Panc1 (cell line): Measurements from ENCODE around the gene RMC1. TPM values are rescaled to one million over a fixed set of nuclear protein-coding genes. Genes with fewer than 3 reads are reported as not detected.

Source experiments
- ATAC-seq: fragments of 200-7000 bp; cut with Tn5 transposase; 2 replicates; pipeline ENCODE4 v1.9.1; 2020; ENCODE audit warnings: mild to moderate bottlenecking, moderate library complexity
- BruUV-seq: library from RNA; stranded (reverse); fragments of 400-500 nt; replicated peaks from 2 replicates; lab custom pipeline; 2021; lab: Mats Ljungman, UMichigan
- CTCF ChIA-PET: fragments of 300-600 bp; sonication (Branson Sonifier 250); formaldehyde crosslinking; loops from one replicate; lab custom pipeline; 2022; ENCODE audit warnings: antibody characterized with exemption; lab: Charles Lee
- POLR2A ChIA-PET: fragments of 300-600 bp; sonication (Branson Sonifier 250); formaldehyde crosslinking; loops from one replicate; lab custom pipeline; 2022; ENCODE audit warnings: antibody characterized with exemption; lab: Charles Lee
- DNase-seq: peaks from one replicate; pipeline ENCODE4 v3.0.0-alpha.2; 2010; ENCODE audit warnings: low read depth, low spot score
- H3K27ac ChIP-seq: 2 replicates; pipeline ENCODE4 v1.5.1; 2011; ENCODE audit warnings: mild to moderate bottlenecking, low read length, inconsistent platforms
- H3K27me3 ChIP-seq: fragments of 200-500 bp; sonication (Bioruptor generic); 2 replicates; pipeline ENCODE4 v1.6.0; 2014; ENCODE audit warnings: low read length, inconsistent platforms; ENCODE audit not compliant: control insufficient read depth, insufficient read depth
- H3K36me3 ChIP-seq: fragments of 200-500 bp; sonication (Bioruptor generic); 2 replicates; pipeline ENCODE4 v1.5.1; 2014; ENCODE audit warnings: inconsistent platforms, mild to moderate bottlenecking, low read length, moderate library complexity; ENCODE audit not compliant: control insufficient read depth, insufficient read depth
- H3K4me1 ChIP-seq: 2 replicates; pipeline ENCODE4 v1.5.1; 2011; ENCODE audit warnings: inconsistent platforms, mild to moderate bottlenecking, low read length, moderate library complexity; ENCODE audit not compliant: control insufficient read depth, insufficient read depth
- H3K4me3 ChIP-seq, 2 experiments: 2 replicates each; pipeline ENCODE4 v1.5.1; 2011 to 2012; ENCODE audit warnings: low read depth in 2 of 2, low read length in 2 of 2, mild to moderate bottlenecking in 2 of 2, inconsistent platforms in 1 of 2, moderate library complexity in 1 of 2
- H3K9me3 ChIP-seq: fragments of 200-500 bp; sonication (Bioruptor generic); 2 replicates; pipeline ENCODE4 v1.5.1; 2014; ENCODE audit warnings: low read depth, mild to moderate bottlenecking, inconsistent platforms, low read length, moderate library complexity; ENCODE audit not compliant: control insufficient read depth, insufficient read depth
- POLR2AphosphoS5 ChIP-seq: IDR thresholded peaks from 2 replicates; pipeline ENCODE4 v1.6.1; 2012; ENCODE audit warnings: mild to moderate bottlenecking, low read depth, low read length, moderate library complexity
- SIN3A ChIP-seq: IDR thresholded peaks from 2 replicates; pipeline ENCODE4 v1.6.1; 2012; ENCODE audit warnings: low read depth, mild to moderate bottlenecking, low read length, moderate library complexity, borderline replicate concordance; ENCODE audit not compliant: insufficient read depth
- TCF7L2 ChIP-seq: IDR thresholded peaks from 2 replicates; pipeline ENCODE4 v1.6.1; 2011; ENCODE audit warnings: mild to moderate bottlenecking, low read depth, low read length, inconsistent platforms
- in situ Hi-C: cut with HindIII; loops from 2 replicates; pipeline ENCODE4 v1.10.0; 2016; ENCODE audit warnings: low sequenced_read_pairs, low pct_unique_long_range_greater_than_20kb
- intact Hi-C: fragments of 100-400 bp; cut with micrococcal nuclease; formaldehyde crosslinking; loops from one replicate; pipeline ENCODE4 v1.10.0; 2022; ENCODE audit not compliant: unreplicated experiment
- total RNA-seq: library from RNA; stranded (reverse); gene quantifications from one replicate; pipeline ENCODE4 v1.2.1, GENCODE V29; 2021; ENCODE audit not compliant: unreplicated experiment
- TF ChIP-seq, protein P1 (sequence below), 2 experiments: IDR thresholded peaks; 2 replicates each; pipeline ENCODE4 v1.6.1; 2011 to 2012; ENCODE audit warnings: low read depth in 2 of 2, control low read depth in 1 of 2, low read length in 1 of 2, mild to moderate bottlenecking in 1 of 2, moderate library complexity in 1 of 2; ENCODE audit not compliant: insufficient read depth in 1 of 2
- TF ChIP-seq, protein P2 (sequence below): fragments of 450-650 bp; IDR thresholded peaks from 2 replicates; pipeline ENCODE4 v1.5.1; 2017; ENCODE audit warnings: mild to moderate bottlenecking

The RMC1 gene
- total RNA-seq, 1 experiment from 2014 or later: 57.4 TPM

DNA sequence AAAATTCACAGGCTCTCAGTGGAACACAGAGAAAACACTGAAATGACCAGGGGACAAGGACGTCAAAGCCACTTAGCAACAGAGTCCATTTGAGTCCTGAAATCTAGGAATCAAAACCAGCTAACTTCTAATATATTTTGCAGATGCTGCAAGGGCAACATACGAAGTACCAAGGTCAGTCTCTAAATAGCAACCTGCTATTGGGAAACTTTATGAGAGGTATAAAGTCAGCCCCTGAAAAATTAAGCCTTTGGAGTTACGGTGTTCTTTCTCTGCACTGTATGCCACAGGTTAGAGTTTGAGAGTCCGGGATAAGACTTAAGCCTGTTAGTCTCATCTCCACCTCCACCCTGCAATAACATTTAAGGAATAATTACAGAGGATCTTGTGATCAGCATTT, 69.7 kb downstream of the RMC1 start:
- BruUV-seq: no TSS peak
- CTCF ChIA-PET: no interaction called here
- H3K9me3 ChIP-seq: no peaks in the 10 kb centered on the region
- intact Hi-C loops: no loop called here
- no peak overlapping the region for H3K27ac ChIP-seq
- H3K4me1 ChIP-seq: no peaks in the 10 kb centered on the region
- in situ Hi-C loops: no loop called here
- no peak overlapping the region for H3K4me3 ChIP-seq
- POLR2A ChIA-PET: no interaction called here
- H3K27me3 ChIP-seq: no peaks in the 10 kb centered on the region
- ATAC-seq (no peak), DNase-seq (no peak)
- TF ChIP-seq TCF7L2 (no peak), SIN3A (no peak), POLR2AphosphoS5 (no peak)
- TF ChIP-seq, protein P1, sequence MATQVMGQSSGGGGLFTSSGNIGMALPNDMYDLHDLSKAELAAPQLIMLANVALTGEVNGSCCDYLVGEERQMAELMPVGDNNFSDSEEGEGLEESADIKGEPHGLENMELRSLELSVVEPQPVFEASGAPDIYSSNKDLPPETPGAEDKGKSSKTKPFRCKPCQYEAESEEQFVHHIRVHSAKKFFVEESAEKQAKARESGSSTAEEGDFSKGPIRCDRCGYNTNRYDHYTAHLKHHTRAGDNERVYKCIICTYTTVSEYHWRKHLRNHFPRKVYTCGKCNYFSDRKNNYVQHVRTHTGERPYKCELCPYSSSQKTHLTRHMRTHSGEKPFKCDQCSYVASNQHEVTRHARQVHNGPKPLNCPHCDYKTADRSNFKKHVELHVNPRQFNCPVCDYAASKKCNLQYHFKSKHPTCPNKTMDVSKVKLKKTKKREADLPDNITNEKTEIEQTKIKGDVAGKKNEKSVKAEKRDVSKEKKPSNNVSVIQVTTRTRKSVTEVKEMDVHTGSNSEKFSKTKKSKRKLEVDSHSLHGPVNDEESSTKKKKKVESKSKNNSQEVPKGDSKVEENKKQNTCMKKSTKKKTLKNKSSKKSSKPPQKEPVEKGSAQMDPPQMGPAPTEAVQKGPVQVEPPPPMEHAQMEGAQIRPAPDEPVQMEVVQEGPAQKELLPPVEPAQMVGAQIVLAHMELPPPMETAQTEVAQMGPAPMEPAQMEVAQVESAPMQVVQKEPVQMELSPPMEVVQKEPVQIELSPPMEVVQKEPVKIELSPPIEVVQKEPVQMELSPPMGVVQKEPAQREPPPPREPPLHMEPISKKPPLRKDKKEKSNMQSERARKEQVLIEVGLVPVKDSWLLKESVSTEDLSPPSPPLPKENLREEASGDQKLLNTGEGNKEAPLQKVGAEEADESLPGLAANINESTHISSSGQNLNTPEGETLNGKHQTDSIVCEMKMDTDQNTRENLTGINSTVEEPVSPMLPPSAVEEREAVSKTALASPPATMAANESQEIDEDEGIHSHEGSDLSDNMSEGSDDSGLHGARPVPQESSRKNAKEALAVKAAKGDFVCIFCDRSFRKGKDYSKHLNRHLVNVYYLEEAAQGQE (IDR thresholded peaks at IDR 0.05; ENCODE audit: insufficient read depth in 1 of 2, low read depth in 2 of 2, low read length in 1 of 2): no peak
- TF ChIP-seq, protein P2, sequence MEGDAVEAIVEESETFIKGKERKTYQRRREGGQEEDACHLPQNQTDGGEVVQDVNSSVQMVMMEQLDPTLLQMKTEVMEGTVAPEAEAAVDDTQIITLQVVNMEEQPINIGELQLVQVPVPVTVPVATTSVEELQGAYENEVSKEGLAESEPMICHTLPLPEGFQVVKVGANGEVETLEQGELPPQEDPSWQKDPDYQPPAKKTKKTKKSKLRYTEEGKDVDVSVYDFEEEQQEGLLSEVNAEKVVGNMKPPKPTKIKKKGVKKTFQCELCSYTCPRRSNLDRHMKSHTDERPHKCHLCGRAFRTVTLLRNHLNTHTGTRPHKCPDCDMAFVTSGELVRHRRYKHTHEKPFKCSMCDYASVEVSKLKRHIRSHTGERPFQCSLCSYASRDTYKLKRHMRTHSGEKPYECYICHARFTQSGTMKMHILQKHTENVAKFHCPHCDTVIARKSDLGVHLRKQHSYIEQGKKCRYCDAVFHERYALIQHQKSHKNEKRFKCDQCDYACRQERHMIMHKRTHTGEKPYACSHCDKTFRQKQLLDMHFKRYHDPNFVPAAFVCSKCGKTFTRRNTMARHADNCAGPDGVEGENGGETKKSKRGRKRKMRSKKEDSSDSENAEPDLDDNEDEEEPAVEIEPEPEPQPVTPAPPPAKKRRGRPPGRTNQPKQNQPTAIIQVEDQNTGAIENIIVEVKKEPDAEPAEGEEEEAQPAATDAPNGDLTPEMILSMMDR: no peak
- H3K36me3 ChIP-seq: peaks cover 24% of the 10 kb centered on the region

- no TSS peak for BruUV-seq
- intact Hi-C loops: no loop called here
- H3K36me3 ChIP-seq: peaks cover 16% of the 10 kb centered on the region; the same call in 1 of the 2 replicates
- no peak overlapping the region for H3K4me3 ChIP-seq
- in situ Hi-C loops: no loop called here
- peak; percentile 17 for DNase-seq
- H3K9me3 ChIP-seq: no peaks in the 10 kb centered on the region
- H3K27me3 ChIP-seq: no peaks in the 10 kb centered on the region
- no peak for TF ChIP-seq SIN3A
- TF ChIP-seq, protein P1 (IDR thresholded peaks at IDR 0.05; ENCODE audit: insufficient read depth in 1 of 2, low read depth in 2 of 2, low read length in 1 of 2): no peak
- TF ChIP-seq, protein P2: no peak
- no peak for TF ChIP-seq TCF7L2
- TF ChIP-seq POLR2AphosphoS5: no peak
- no peak for ATAC-seq
- ChIA-PET POLR2A (interaction anchor here (0.5 kb wide), 2 partner anchors 29 to 157 kb away, joined by 3 to 12 read pairs; no protein-coding TSS in a partner anchor), CTCF (interaction anchor here (0.5 kb wide), 1 partner anchor 10 kb away, joined by 8 read pairs; no protein-coding TSS in a partner anchor)
- no peaks in the 10 kb centered on the region for H3K4me1 ChIP-seq
- no peak overlapping the region for H3K27ac ChIP-seq
Observed at GRCh38 chr18:23573626-23574431, 70.5 kb downstream of the RMC1 start.
